IMR-90 (cell line): ENCODE measurements around the gene AIRE. TPM values are rescaled to one million over a fixed set of nuclear protein-coding genes. Genes with fewer than 3 reads are reported as not detected.

Experiments
- ATAC-seq: fragments of 200-7000 bp; cut with Tn5 transposase; 2 replicates; pipeline ENCODE4 v1.9.1; 2020; ENCODE audit warnings: low read depth, mild to moderate bottlenecking, moderate library complexity
- BruUV-seq: library from RNA; stranded (reverse); fragments of 400-500 nt; replicated peaks from 2 replicates; lab custom pipeline; 2021; lab: Mats Ljungman, UMichigan
- CTCF ChIA-PET: fragments of 300-600 bp; formaldehyde crosslinking; extraction: SDS; loops from one replicate; lab custom pipeline; 2021; ENCODE audit warnings: antibody characterized with exemption; lab: Yijun Ruan, JAX
- POLR2A ChIA-PET: fragments of 300-600 bp; sonication (Branson Sonifier 250); formaldehyde crosslinking; loops from one replicate; lab custom pipeline; 2022; ENCODE audit warnings: antibody characterized with exemption; ENCODE audit not compliant: unreplicated experiment; lab: Charles Lee
- DNase-seq: peaks from one replicate; pipeline ENCODE4 v3.0.0; 2013
- H2AFZ ChIP-seq: replicated peaks from 2 replicates; pipeline ENCODE3; 2013; ENCODE audit warnings: low read length, mild to moderate bottlenecking; ENCODE audit not compliant: poor library complexity
- H2AK5ac ChIP-seq: 2 replicates; pipeline ENCODE4 v1.6.1; 2013; ENCODE audit warnings: low read depth, low read length, inconsistent platforms
- H2AK9ac ChIP-seq: replicated peaks from 2 replicates; pipeline ENCODE3; 2013; ENCODE audit warnings: mild to moderate bottlenecking, low read depth, low read length, moderate library complexity; ENCODE audit not compliant: poor library complexity
- H2BK120ac ChIP-seq: 2 replicates; pipeline ENCODE4 v1.6.1; 2013; ENCODE audit warnings: low read depth, low read length, inconsistent platforms
- H2BK15ac ChIP-seq: 3 replicates; pipeline ENCODE4 v1.6.1; 2013; ENCODE audit warnings: low read depth, low read length, inconsistent platforms
- H2BK20ac ChIP-seq: 2 replicates; pipeline ENCODE4 v1.6.1; 2013; ENCODE audit warnings: low read depth, mild to moderate bottlenecking, inconsistent platforms, low read length, moderate library complexity
- H2BK5ac ChIP-seq: 2 replicates; pipeline ENCODE4 v1.6.1; 2013; ENCODE audit warnings: mild to moderate bottlenecking, low read depth, low read length, inconsistent platforms; ENCODE audit not compliant: poor library complexity, severe bottlenecking
- H3K14ac ChIP-seq: replicated peaks from 2 replicates; pipeline ENCODE4 v1.6.1; 2013; ENCODE audit warnings: low read depth, low read length, inconsistent platforms
- H3K18ac ChIP-seq: 2 replicates; pipeline ENCODE4 v1.6.1; 2013; ENCODE audit warnings: low read depth, low read length, control low read depth
- H3K23ac ChIP-seq: 2 replicates; pipeline ENCODE4 v1.6.1; 2013; ENCODE audit warnings: low read depth, low read length, inconsistent platforms
- H3K27ac ChIP-seq: 2 replicates; pipeline ENCODE4 v1.5.1; 2013; ENCODE audit warnings: mild to moderate bottlenecking, control low read depth, low read length; ENCODE audit not compliant: insufficient read depth
- H3K27me3 ChIP-seq: 2 replicates; pipeline ENCODE4 v1.6.1; 2013; ENCODE audit warnings: low read length; ENCODE audit not compliant: control insufficient read depth, insufficient read depth
- H3K36me3 ChIP-seq: 2 replicates; pipeline ENCODE4 v1.6.1; 2013; ENCODE audit warnings: low read length, mixed read lengths; ENCODE audit not compliant: control insufficient read depth, insufficient read depth
- H3K4ac ChIP-seq: 2 replicates; pipeline ENCODE4 v1.6.1; 2013; ENCODE audit warnings: low read depth, low read length, inconsistent platforms
- H3K4me1 ChIP-seq: 2 replicates; pipeline ENCODE4 v1.6.1; 2013; ENCODE audit warnings: low read length, mixed read lengths; ENCODE audit not compliant: control insufficient read depth, insufficient read depth
- H3K4me2 ChIP-seq: 2 replicates; pipeline ENCODE4 v1.6.1; 2013; ENCODE audit warnings: low read depth, mild to moderate bottlenecking, control low read depth, low read length, moderate library complexity
- H3K4me3 ChIP-seq: 2 replicates; pipeline ENCODE4 v1.5.1; 2013; ENCODE audit warnings: low read depth, mild to moderate bottlenecking, control low read depth, low read length, moderate library complexity; ENCODE audit not compliant: insufficient read depth
- H3K56ac ChIP-seq: 2 replicates; pipeline ENCODE4 v1.6.1; 2013; ENCODE audit warnings: low read length, inconsistent platforms; ENCODE audit not compliant: insufficient read depth; ENCODE audit errors: extremely low read depth
- H3K79me1 ChIP-seq, 2 experiments: 2 replicates each; pipeline ENCODE4 v1.6.1; 2013; ENCODE audit warnings: low read length in 2 of 2, inconsistent platforms in 1 of 2, low read depth in 1 of 2
- H3K9ac ChIP-seq: 2 replicates; pipeline ENCODE4 v1.6.1; 2013; ENCODE audit warnings: low read depth, low read length, control low read depth
- H3K9me1 ChIP-seq: 2 replicates; pipeline ENCODE4 v1.6.1; 2013; ENCODE audit warnings: low read length, inconsistent platforms; ENCODE audit not compliant: insufficient read depth
- H3K9me3 ChIP-seq: 2 replicates; pipeline ENCODE4 v1.6.1; 2013; ENCODE audit warnings: low read length; ENCODE audit not compliant: control insufficient read depth, insufficient read depth
- H4K20me1 ChIP-seq: 2 replicates; pipeline ENCODE4 v1.6.1; 2013; ENCODE audit warnings: low read length, inconsistent platforms; ENCODE audit not compliant: insufficient read depth
- H4K5ac ChIP-seq: 2 replicates; pipeline ENCODE4 v1.6.1; 2013; ENCODE audit warnings: mild to moderate bottlenecking, low read depth, low read length, control low read depth
- H4K8ac ChIP-seq, 2 experiments: 2 replicates each; pipeline ENCODE4 v1.6.1; 2013; ENCODE audit warnings: low read depth in 2 of 2, low read length in 2 of 2, control low read depth in 1 of 2, inconsistent platforms in 1 of 2
- H4K91ac ChIP-seq: 2 replicates; pipeline ENCODE4 v1.6.1; 2013; ENCODE audit warnings: low read depth, low read length, inconsistent platforms; ENCODE audit not compliant: insufficient read depth
- BHLHE40 ChIP-seq: fragments of 150-350 bp; IDR thresholded peaks from 2 replicates; pipeline ENCODE4 v1.6.1; 2016; ENCODE audit warnings: mild to moderate bottlenecking, low read depth, low read length
- CEBPB ChIP-seq: IDR thresholded peaks from 2 replicates; pipeline ENCODE4 v1.6.1; 2012; ENCODE audit warnings: low read depth, low read length, improper control_type of control experiment
- CHD1 ChIP-seq: IDR thresholded peaks from 2 replicates; pipeline ENCODE4 v1.6.1; 2012; ENCODE audit warnings: low read depth, low read length, improper control_type of control experiment
- FOS ChIP-seq: fragments of 150-350 bp; IDR thresholded peaks from 2 replicates; pipeline ENCODE4 v1.6.1; 2016; ENCODE audit warnings: low read depth, low read length
- MAFK ChIP-seq: IDR thresholded peaks from 2 replicates; pipeline ENCODE4 v1.6.1; 2012; ENCODE audit warnings: low read depth, low read length, improper control_type of control experiment
- MXI1 ChIP-seq: IDR thresholded peaks from 2 replicates; pipeline ENCODE4 v1.6.1; 2012; ENCODE audit warnings: low read depth, mild to moderate bottlenecking, low read length, moderate library complexity, borderline replicate concordance
- NFE2L2 ChIP-seq: fragments of 150-350 bp; IDR thresholded peaks from 2 replicates; pipeline ENCODE4 v1.6.1; 2016; ENCODE audit warnings: low read depth, mild to moderate bottlenecking, low read length
- POLR2A ChIP-seq: IDR thresholded peaks from 2 replicates; pipeline ENCODE4 v1.6.1; 2012; ENCODE audit warnings: mild to moderate bottlenecking, low read depth, low read length
- RAD21 ChIP-seq: IDR thresholded peaks from 2 replicates; pipeline ENCODE4 v1.6.1; 2012; ENCODE audit warnings: low read length, improper control_type of control experiment
- RCOR1 ChIP-seq: IDR thresholded peaks from 2 replicates; pipeline ENCODE4 v1.6.1; 2012; ENCODE audit warnings: mild to moderate bottlenecking, low read length, improper control_type of control experiment; ENCODE audit not compliant: insufficient replicate concordance
- RFX5 ChIP-seq: IDR thresholded peaks from 2 replicates; pipeline ENCODE4 v1.8.0; 2012; ENCODE audit warnings: low read depth, mild to moderate bottlenecking, low read length, moderate library complexity
- SMC3 ChIP-seq: fragments of 150-350 bp; IDR thresholded peaks from 2 replicates; pipeline ENCODE4 v1.6.1; 2016; ENCODE audit warnings: low read depth, mild to moderate bottlenecking, antibody characterized with exemption, low read length, moderate library complexity
- WGBS, 2 experiments: methylation state at CpG; one replicate each; pipeline versions ENCODE4 v1.1.5 to v1.1.7; 2013; ENCODE audit warnings: missing lambda C conversion rate in 2 of 2; ENCODE audit not compliant: insufficient read length in 1 of 2; ENCODE audit errors: extremely low coverage in 2 of 2; 5-methylcytosine and 5-hydroxymethylcytosine counted together
- dilution Hi-C: fragments of 300-500 bp; cut with HindIII; formaldehyde crosslinking; loops from one replicate; pipeline ENCODE4 v1.14.3; 2018; ENCODE audit warnings: low sequenced_read_pairs; ENCODE audit not compliant: unreplicated experiment
- in situ Hi-C: fragments of 300-500 bp; cut with MboI; formaldehyde crosslinking; loops from 3 replicates; pipeline ENCODE4 v1.14.3; 2019; ENCODE audit warnings: low sequenced_read_pairs, inconsistent platforms, mixed read lengths
- intact Hi-C: fragments of 100-400 bp; cut with micrococcal nuclease; formaldehyde crosslinking; loops from 2 replicates; pipeline ENCODE4 v1.10.0; 2022
- polyA plus RNA-seq, 3 experiments: library from polyadenylated mRNA; depleted of rRNA; stranded (reverse); fragments of >200 nt; gene quantifications; 2 replicates each; pipeline ENCODE4 v1.2.3, GENCODE V29; 2012; ENCODE audit warnings: low replicate concordance in 1 of 3
- total RNA-seq: library from RNA; depleted of rRNA; stranded (reverse); fragments of >200 nt; gene quantifications from 2 replicates; pipeline ENCODE4 v1.2.3, GENCODE V29; 2012
- TF ChIP-seq, protein P1 (sequence below): fragments of 150-350 bp; IDR thresholded peaks from 2 replicates; pipeline ENCODE4 v1.6.1; 2017; ENCODE audit warnings: mild to moderate bottlenecking, antibody characterized with exemption, low read length, low read depth
- TF ChIP-seq, protein P2 (sequence below): fragments of 150-350 bp; IDR thresholded peaks from 2 replicates; pipeline ENCODE4 v1.6.1; 2016; ENCODE audit warnings: low read depth, mild to moderate bottlenecking, low read length, moderate library complexity, borderline replicate concordance

Gene AIRE
- total and polyA plus RNA-seq, 2 of the 4 experiments (the other 2 are of a cell fraction): 0.05 TPM; not detected in 1

DNA sequence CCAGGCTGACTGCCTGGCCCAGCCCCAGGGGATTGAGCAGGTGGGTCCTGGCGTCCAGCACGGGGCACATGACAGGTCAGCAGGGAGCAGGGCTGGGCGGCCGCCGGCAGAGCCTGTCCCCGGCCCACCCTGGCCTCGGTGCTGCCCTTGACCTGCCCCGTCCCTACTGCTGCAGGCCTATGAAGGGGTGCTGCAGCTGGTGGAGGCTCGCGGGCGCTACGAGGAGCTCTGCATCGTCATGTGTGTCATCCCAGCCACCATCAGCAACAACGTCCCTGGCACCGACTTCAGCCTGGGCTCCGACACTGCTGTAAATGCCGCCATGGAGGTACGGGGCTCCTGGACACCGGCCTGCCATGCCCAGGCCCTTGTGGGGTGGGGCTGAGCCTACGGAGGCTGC lies 37.9 kb downstream of the AIRE start:
- Histone ChIP-seq H2BK20ac (no peak overlapping the region), H3K79me1 (no peaks in the 10 kb centered on the region), H3K9me1 (no peaks in the 10 kb centered on the region), H4K91ac (no peak overlapping the region), H3K56ac (no peak overlapping the region), H2BK120ac (no peak overlapping the region), H3K14ac (no peak overlapping the region), H2AK5ac (no peak overlapping the region), H2AFZ (no peak overlapping the region), H3K4ac (no peak overlapping the region), H3K27ac (no peak overlapping the region), H3K4me3 (no peak overlapping the region), H2BK15ac (no peak overlapping the region), H3K9me3 (no peaks in the 10 kb centered on the region), H2BK5ac (no peak overlapping the region), H3K4me1 (no peaks in the 10 kb centered on the region), H3K4me2 (no peak overlapping the region), H3K18ac (no peak overlapping the region), H3K27me3 (no peaks in the 10 kb centered on the region), H3K36me3 (peaks cover 67% of the 10 kb centered on the region), H4K20me1 (peaks cover 4% of the 10 kb centered on the region), H4K5ac (no peak overlapping the region), H2AK9ac (no peak overlapping the region), H3K9ac (no peak overlapping the region), H4K8ac (no peak overlapping the region), H3K23ac (no peak overlapping the region)
- intact Hi-C loops (no loop called here), dilution Hi-C loops (no loop called here), in situ Hi-C loops (no loop called here)
- ATAC-seq: no peak
- WGBS, 2 experiments: 96% methylated on average over 11 of the region's 20 CpGs; no CpG with 5 or more reads in 1 of the 2 experiments
- no peak for TF ChIP-seq CHD1
- no peak for TF ChIP-seq MXI1
- TF ChIP-seq CEBPB: no peak
- no peak for TF ChIP-seq RFX5
- no peak for TF ChIP-seq RCOR1
- no peak for TF ChIP-seq BHLHE40
- no peak for TF ChIP-seq POLR2A
- no peak for TF ChIP-seq NFE2L2
- no peak for TF ChIP-seq MAFK
- TF ChIP-seq, protein P1, sequence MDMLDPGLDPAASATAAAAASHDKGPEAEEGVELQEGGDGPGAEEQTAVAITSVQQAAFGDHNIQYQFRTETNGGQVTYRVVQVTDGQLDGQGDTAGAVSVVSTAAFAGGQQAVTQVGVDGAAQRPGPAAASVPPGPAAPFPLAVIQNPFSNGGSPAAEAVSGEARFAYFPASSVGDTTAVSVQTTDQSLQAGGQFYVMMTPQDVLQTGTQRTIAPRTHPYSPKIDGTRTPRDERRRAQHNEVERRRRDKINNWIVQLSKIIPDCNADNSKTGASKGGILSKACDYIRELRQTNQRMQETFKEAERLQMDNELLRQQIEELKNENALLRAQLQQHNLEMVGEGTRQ: no peak
- TF ChIP-seq FOS: no peak
- TF ChIP-seq SMC3: no peak
- TF ChIP-seq RAD21: no peak
- TF ChIP-seq, protein P2, sequence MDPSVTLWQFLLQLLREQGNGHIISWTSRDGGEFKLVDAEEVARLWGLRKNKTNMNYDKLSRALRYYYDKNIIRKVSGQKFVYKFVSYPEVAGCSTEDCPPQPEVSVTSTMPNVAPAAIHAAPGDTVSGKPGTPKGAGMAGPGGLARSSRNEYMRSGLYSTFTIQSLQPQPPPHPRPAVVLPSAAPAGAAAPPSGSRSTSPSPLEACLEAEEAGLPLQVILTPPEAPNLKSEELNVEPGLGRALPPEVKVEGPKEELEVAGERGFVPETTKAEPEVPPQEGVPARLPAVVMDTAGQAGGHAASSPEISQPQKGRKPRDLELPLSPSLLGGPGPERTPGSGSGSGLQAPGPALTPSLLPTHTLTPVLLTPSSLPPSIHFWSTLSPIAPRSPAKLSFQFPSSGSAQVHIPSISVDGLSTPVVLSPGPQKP: no peak
- BruUV-seq: no TSS peak
- ChIA-PET CTCF (no interaction called here), POLR2A (no interaction called here)
- no peak for DNase-seq
